Measurements from ENCODE around the gene KCNG4. TPM values are rescaled to one million over a fixed set of nuclear protein-coding genes. Genes with fewer than 3 reads are reported as not detected.

KCNG4 gene
- polyA plus RNA-seq, 1 donor from 2014 or later = not detected

GRCh38 chr16:84220851-84221250, 19.0 kb downstream of the KCNG4 start:
- Histone ChIP-seq H3F3A (ENCODE audit: insufficient read depth, low read length, poor library complexity, severe bottlenecking) (no peaks in the 10 kb centered on the region), H3K27ac (ENCODE audit: low read length) (no peak overlapping the region), H3K79me2 (replicated peaks; ENCODE audit: insufficient read depth, low read length) (no peaks in the 10 kb centered on the region), H3K27me3 (ENCODE audit: insufficient read depth, low read depth, low read length) (no peaks in the 10 kb centered on the region), H3K9me3 (ENCODE audit: low read length) (no peaks in the 10 kb centered on the region), H2AFZ (ENCODE audit: low read depth, low read length) (no peak overlapping the region), H3K9me2 (ENCODE audit: insufficient read depth, low read length) (no peaks in the 10 kb centered on the region), H4K20me1 (ENCODE audit: insufficient read depth) (no peaks in the 10 kb centered on the region), H3K4me2 (ENCODE audit: low read length) (no peak overlapping the region), H3K36me3 (ENCODE audit: insufficient read depth, low read length) (no peaks in the 10 kb centered on the region), H3K9ac (ENCODE audit: low read length) (no peak overlapping the region), H3K4me3 (ENCODE audit: low read length) (no peak overlapping the region)
- TF ChIP-seq, protein P1, sequence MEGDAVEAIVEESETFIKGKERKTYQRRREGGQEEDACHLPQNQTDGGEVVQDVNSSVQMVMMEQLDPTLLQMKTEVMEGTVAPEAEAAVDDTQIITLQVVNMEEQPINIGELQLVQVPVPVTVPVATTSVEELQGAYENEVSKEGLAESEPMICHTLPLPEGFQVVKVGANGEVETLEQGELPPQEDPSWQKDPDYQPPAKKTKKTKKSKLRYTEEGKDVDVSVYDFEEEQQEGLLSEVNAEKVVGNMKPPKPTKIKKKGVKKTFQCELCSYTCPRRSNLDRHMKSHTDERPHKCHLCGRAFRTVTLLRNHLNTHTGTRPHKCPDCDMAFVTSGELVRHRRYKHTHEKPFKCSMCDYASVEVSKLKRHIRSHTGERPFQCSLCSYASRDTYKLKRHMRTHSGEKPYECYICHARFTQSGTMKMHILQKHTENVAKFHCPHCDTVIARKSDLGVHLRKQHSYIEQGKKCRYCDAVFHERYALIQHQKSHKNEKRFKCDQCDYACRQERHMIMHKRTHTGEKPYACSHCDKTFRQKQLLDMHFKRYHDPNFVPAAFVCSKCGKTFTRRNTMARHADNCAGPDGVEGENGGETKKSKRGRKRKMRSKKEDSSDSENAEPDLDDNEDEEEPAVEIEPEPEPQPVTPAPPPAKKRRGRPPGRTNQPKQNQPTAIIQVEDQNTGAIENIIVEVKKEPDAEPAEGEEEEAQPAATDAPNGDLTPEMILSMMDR (IDR thresholded peaks at IDR 0.05; ENCODE audit: poor library complexity, severe bottlenecking) = no peak
- TF ChIP-seq TAF1 (IDR thresholded peaks at IDR 0.05; ENCODE audit: low read depth) (no peak), EZH2 (IDR thresholded peaks at IDR 0.05; ENCODE audit: borderline replicate concordance, insufficient read depth, low read length, poor library complexity, severe bottlenecking) (no peak), SMC3 (conservative IDR thresholded peaks at IDR 0.05; ENCODE audit: poor library complexity) (no peak), EP300 (conservative IDR thresholded peaks at IDR 0.05; ENCODE audit: poor library complexity, severe bottlenecking) (no peak), RAD21 (conservative IDR thresholded peaks at IDR 0.05) (no peak), MXI1 (conservative IDR thresholded peaks at IDR 0.05; ENCODE audit: poor library complexity, severe bottlenecking) (no peak), POLR2AphosphoS5 (IDR thresholded peaks at IDR 0.05) (no peak)
- TF ChIP-seq, protein P2, sequence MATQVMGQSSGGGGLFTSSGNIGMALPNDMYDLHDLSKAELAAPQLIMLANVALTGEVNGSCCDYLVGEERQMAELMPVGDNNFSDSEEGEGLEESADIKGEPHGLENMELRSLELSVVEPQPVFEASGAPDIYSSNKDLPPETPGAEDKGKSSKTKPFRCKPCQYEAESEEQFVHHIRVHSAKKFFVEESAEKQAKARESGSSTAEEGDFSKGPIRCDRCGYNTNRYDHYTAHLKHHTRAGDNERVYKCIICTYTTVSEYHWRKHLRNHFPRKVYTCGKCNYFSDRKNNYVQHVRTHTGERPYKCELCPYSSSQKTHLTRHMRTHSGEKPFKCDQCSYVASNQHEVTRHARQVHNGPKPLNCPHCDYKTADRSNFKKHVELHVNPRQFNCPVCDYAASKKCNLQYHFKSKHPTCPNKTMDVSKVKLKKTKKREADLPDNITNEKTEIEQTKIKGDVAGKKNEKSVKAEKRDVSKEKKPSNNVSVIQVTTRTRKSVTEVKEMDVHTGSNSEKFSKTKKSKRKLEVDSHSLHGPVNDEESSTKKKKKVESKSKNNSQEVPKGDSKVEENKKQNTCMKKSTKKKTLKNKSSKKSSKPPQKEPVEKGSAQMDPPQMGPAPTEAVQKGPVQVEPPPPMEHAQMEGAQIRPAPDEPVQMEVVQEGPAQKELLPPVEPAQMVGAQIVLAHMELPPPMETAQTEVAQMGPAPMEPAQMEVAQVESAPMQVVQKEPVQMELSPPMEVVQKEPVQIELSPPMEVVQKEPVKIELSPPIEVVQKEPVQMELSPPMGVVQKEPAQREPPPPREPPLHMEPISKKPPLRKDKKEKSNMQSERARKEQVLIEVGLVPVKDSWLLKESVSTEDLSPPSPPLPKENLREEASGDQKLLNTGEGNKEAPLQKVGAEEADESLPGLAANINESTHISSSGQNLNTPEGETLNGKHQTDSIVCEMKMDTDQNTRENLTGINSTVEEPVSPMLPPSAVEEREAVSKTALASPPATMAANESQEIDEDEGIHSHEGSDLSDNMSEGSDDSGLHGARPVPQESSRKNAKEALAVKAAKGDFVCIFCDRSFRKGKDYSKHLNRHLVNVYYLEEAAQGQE (IDR thresholded peaks at IDR 0.05; ENCODE audit: borderline replicate concordance) = no peak

- no peaks in the 10 kb centered on the region for H3K36me3 ChIP-seq (ENCODE audit: insufficient read depth, low read length)
- no peak overlapping the region for H3K27ac ChIP-seq (ENCODE audit: low read length)
- H3K9me2 ChIP-seq (ENCODE audit: insufficient read depth, low read length) = no peaks in the 10 kb centered on the region
- no peaks in the 10 kb centered on the region for H3F3A ChIP-seq (ENCODE audit: insufficient read depth, low read length, poor library complexity, severe bottlenecking)
- no peaks in the 10 kb centered on the region for H3K27me3 ChIP-seq (ENCODE audit: insufficient read depth, low read depth, low read length)
- no peak overlapping the region for H2AFZ ChIP-seq (ENCODE audit: low read depth, low read length)
- no peaks in the 10 kb centered on the region for H3K9me3 ChIP-seq (ENCODE audit: low read length)
- no peaks in the 10 kb centered on the region for H3K79me2 ChIP-seq (replicated peaks; ENCODE audit: insufficient read depth, low read length)
- H3K9ac ChIP-seq (ENCODE audit: low read length) = no peak overlapping the region
- no peak overlapping the region for H3K4me2 ChIP-seq (ENCODE audit: low read length)
- H4K20me1 ChIP-seq (ENCODE audit: insufficient read depth) = no peaks in the 10 kb centered on the region
- TF ChIP-seq MXI1 (conservative IDR thresholded peaks at IDR 0.05; ENCODE audit: poor library complexity, severe bottlenecking) (no peak), EZH2 (IDR thresholded peaks at IDR 0.05; ENCODE audit: borderline replicate concordance, insufficient read depth, low read length, poor library complexity, severe bottlenecking) (no peak), EP300 (conservative IDR thresholded peaks at IDR 0.05; ENCODE audit: poor library complexity, severe bottlenecking) (no peak)
- TF ChIP-seq, protein P1 (IDR thresholded peaks at IDR 0.05; ENCODE audit: poor library complexity, severe bottlenecking) = no peak
- H3K4me3 ChIP-seq (ENCODE audit: low read length) = no peak overlapping the region
Measured at GRCh38 chr16:84218956-84219355, 20.9 kb downstream of the KCNG4 start.

Data from neural cell (in vitro differentiated cells).